Measurements from ENCODE around the gene CAMSAP3.
A peak's percentile ranks its signal among the peaks of the same experiment; 100 is the strongest.
"Not testable (repeated sequence)": the region's sequence is repeated elsewhere in the genome, so short reads cannot be mapped to it uniquely, and the experiment has no call there.

CAMSAP3 gene

DNA sequence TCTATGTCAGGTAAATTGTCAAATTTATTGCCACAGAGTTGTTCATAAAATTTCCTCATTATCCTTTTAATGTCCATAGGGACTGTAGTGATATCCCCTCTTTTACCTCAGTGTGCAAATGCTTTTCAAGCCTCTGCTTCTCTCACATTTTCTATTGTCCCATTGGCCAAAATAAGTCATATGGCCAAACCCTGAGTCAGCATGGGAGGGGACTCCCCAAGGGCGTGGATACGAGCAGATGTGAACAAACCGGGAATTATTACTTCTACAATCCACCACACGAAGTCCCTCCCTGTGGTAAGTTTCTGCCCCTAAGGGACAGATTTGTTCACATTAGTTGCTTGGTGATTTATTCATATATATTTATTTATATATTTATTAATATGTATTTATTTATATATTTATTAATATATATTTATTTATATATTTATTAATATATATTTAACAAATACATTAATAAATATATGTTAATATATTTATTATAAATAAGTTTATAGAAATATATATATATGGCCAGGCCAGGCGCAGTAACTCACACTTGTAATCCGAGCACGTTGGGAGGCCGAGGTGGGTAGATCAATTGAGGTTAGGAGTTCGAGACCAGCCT, 20.1 kb upstream of the CAMSAP3 start:
- TF ChIP-seq, protein P1, sequence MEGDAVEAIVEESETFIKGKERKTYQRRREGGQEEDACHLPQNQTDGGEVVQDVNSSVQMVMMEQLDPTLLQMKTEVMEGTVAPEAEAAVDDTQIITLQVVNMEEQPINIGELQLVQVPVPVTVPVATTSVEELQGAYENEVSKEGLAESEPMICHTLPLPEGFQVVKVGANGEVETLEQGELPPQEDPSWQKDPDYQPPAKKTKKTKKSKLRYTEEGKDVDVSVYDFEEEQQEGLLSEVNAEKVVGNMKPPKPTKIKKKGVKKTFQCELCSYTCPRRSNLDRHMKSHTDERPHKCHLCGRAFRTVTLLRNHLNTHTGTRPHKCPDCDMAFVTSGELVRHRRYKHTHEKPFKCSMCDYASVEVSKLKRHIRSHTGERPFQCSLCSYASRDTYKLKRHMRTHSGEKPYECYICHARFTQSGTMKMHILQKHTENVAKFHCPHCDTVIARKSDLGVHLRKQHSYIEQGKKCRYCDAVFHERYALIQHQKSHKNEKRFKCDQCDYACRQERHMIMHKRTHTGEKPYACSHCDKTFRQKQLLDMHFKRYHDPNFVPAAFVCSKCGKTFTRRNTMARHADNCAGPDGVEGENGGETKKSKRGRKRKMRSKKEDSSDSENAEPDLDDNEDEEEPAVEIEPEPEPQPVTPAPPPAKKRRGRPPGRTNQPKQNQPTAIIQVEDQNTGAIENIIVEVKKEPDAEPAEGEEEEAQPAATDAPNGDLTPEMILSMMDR (conservative IDR thresholded peaks at IDR 0.05; ENCODE audit: control insufficient read depth, insufficient read depth, low read depth, low read length), result no peak
- peak; percentile 28 for DNase-seq (ENCODE audit: low read depth)

DNA sequence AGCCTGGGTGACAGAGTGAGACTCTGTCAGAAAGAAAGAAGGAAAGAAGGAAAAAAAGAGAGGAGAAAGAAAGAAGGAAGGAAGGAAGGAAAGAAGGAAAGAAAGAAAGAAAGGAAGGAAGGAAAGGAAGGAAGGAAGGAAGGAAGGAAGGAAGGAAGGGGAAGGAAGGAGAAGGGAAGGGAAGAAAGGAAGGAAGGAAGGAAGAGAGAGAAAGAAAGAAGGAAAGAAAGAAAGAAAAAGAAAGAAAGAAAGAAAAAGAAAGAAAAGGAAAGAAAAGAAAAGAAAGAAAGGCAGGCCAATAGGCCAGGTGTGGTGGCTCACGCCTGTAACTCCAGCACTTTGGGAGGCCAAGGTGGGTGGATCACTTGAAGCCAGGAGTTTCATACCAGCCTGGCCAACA, 18.2 kb upstream of the CAMSAP3 start:
- not testable (repeated sequence) for H3K4me3 ChIP-seq (ENCODE audit: control insufficient read depth, low read depth, low read length)

More for the DNA sequence above, 20.1 kb upstream of the CAMSAP3 start:
- no peak overlapping the region for H3K4me3 ChIP-seq (ENCODE audit: control insufficient read depth, low read depth, low read length)

DNA sequence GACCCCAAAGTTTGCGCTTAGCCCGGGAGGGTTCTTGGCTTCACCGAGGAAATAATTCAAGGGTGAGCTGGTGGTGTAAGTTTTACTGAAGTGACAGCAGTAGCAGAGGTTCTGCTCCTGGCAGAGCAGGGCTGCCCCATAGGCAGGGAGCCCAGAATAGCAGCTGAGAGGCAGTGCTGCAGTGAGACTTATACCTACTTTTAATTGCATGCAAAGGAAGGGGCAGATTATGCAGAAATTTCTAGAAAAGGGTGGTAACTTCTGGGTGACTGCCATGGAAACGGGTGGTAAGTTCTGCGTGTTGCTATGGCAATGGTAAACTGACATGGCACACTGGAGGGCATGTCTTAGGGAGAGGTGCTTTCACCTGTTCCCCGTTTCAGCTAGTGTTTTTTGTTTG, 17.5 kb upstream of the CAMSAP3 start:
- H3K4me3 ChIP-seq (ENCODE audit: control insufficient read depth, low read depth, low read length), result no peak overlapping the region
- TF ChIP-seq, protein P1 (conservative IDR thresholded peaks at IDR 0.05; ENCODE audit: control insufficient read depth, insufficient read depth, low read depth, low read length), result no peak
- no peak for DNase-seq (ENCODE audit: low read depth)

More for the DNA sequence above, 18.2 kb upstream of the CAMSAP3 start:
- not testable (repeated sequence) for DNase-seq (ENCODE audit: low read depth)

DNA sequence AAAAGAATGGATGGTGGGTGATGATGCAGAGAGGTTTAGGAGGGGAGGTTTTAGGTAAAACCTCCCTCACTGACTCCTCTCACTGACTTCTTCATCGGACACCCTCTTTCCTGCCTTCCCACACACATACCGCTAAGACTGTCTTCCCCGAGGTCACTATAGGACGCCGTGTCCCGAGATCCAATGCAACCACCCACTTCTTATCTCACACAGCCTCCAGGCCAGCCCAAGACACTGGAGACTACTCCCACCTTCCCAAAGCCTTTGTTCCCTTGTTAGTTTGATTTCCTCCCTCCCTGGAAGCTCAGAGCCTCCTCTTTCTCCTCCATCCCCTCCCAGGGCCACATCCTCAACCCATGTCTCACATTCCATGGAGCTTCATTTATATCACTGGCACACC, 16.5 kb upstream of the CAMSAP3 start:
- H3K4me3 ChIP-seq (ENCODE audit: control insufficient read depth, low read depth, low read length), result no peak overlapping the region
- no peak for DNase-seq (ENCODE audit: low read depth)
- TF ChIP-seq, protein P1 (conservative IDR thresholded peaks at IDR 0.05; ENCODE audit: control insufficient read depth, insufficient read depth, low read depth, low read length), result no peak

DNA sequence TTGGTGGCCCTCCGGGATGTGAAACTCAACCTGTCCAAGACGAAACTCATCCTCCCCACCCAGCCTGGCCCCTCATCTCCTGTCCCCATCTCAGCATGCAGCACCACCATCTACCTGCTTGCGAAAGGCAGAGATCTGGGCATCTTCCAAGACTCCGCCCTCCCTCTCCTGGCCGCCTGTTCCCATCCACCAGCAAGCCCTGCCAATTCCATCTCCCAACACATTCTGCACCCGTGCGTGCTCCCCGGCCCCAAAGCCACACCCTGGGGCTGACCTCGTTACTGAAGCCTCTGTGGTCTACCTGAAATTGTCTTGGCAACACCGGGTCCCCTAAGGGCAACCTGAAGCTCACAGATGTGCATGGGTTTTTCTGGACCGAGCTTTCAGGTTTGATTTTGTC, 13.2 kb upstream of the CAMSAP3 start:
- TF ChIP-seq, protein P1 (conservative IDR thresholded peaks at IDR 0.05; ENCODE audit: control insufficient read depth, insufficient read depth, low read depth, low read length), result no peak
- H3K4me3 ChIP-seq (ENCODE audit: control insufficient read depth, low read depth, low read length), result no peak overlapping the region
- no peak for DNase-seq (ENCODE audit: low read depth)

DNA sequence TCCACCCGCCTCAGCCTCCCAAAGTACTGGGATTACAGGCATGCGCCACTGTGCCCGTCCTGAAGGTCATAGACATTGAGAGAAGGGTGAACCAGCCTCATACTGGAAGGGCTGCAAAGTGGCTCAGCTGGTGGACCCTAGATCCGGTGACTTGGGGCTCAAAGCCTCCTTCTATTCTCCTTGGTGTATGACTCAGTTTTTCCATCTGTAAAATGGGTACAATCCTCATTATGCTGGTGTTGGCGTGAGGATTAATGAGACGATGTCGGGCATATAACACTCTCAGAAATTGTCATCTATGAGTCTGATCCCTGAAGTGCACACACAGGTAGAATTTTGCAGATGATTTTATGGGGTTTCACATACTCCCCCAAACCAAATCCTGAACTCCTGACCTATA, 5.8 kb upstream of the CAMSAP3 start:
- DNase-seq (ENCODE audit: low read depth), result no peak
- TF ChIP-seq, protein P1 (conservative IDR thresholded peaks at IDR 0.05; ENCODE audit: control insufficient read depth, insufficient read depth, low read depth, low read length), result no peak
- no peak overlapping the region for H3K4me3 ChIP-seq (ENCODE audit: control insufficient read depth, low read depth, low read length)

DNA sequence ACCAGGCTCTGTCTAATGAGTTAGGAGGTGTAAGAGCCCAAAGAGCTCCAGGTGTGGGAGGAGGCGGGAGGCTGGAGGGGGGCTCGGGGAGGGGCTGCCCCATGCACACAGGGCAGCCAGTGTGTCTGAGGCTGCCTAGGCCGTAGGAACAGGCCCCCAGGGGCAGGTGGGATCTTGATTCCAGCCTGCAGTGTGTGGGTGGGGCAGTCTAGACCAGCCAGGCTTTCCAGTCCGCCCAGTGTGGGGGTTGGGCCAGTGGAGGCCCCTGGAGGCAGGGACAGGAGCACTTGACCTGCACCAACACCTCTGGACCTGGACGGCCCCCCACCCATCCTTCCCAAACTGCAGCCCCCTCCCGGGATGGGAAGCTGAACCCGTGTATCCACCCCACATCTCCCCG, 5.4 kb upstream of the CAMSAP3 start:
- H3K4me3 ChIP-seq (ENCODE audit: control insufficient read depth, low read depth, low read length), result no peak overlapping the region
- no peak for DNase-seq (ENCODE audit: low read depth)
- TF ChIP-seq, protein P1 (conservative IDR thresholded peaks at IDR 0.05; ENCODE audit: control insufficient read depth, insufficient read depth, low read depth, low read length), result no peak
